Caki2 (cell line): ENCODE measurements around the gene DNLZ. TPM values are rescaled to one million over a fixed set of nuclear protein-coding genes. Genes with fewer than 3 reads are reported as not detected.

Experiments used
- DNase-seq: peaks from one replicate; pipeline ENCODE4 v3.0.0-alpha.2; 2015; ENCODE audit warnings: low read depth
- in situ Hi-C: cut with HindIII; loops from 2 replicates; pipeline ENCODE4 v1.10.0; 2016; ENCODE audit warnings: low sequenced_read_pairs, low pct_unique_long_range_greater_than_20kb, mixed read lengths
- total RNA-seq: library from RNA; depleted of rRNA; stranded (reverse); fragments of >200 nt; shearing (Covaris generic); gene quantifications from 2 replicates; pipeline ENCODE4 v1.2.3, GENCODE V29; 2014; ENCODE audit warnings: low replicate concordance

DNLZ gene
- total RNA-seq, 1 experiment from 2014 or later, result 37.8 TPM

GRCh38 chr9:136339958-136340310 is 23.6 kb downstream of the DNLZ start:
- in situ Hi-C loops, result no loop called here

GRCh38 chr9:136339173-136339957 is 24.2 kb downstream of the DNLZ start:
- in situ Hi-C loops, result no loop called here

More at GRCh38 chr9:136339958-136340310, 23.6 kb downstream of the DNLZ start:
- no peak for DNase-seq

GRCh38 chr9:136338511-136338910 is 25.0 kb downstream of the DNLZ start:
- in situ Hi-C loops, result no loop called here
- DNase-seq, result no peak

More at GRCh38 chr9:136339173-136339957, 24.2 kb downstream of the DNLZ start:
- peak; percentile 26 for DNase-seq

GRCh38 chr9:136337416-136338395 is 25.8 kb downstream of the DNLZ start:
- no peak for DNase-seq
- in situ Hi-C loops, result no loop called here

GRCh38 chr9:136336881-136337280 is 26.7 kb downstream of the DNLZ start:
- in situ Hi-C loops, result no loop called here
- DNase-seq, result no peak

GRCh38 chr9:136336156-136336870 is 27.2 kb downstream of the DNLZ start:
- in situ Hi-C loops, result no loop called here
- no peak for DNase-seq

GRCh38 chr9:136335296-136336155 is 28.0 kb downstream of the DNLZ start:
- no peak for DNase-seq
- in situ Hi-C loops, result no loop called here

- DNase-seq, result no peak
- in situ Hi-C loops, result no loop called here
These were observed 29.0 kb downstream of the DNLZ start for GRCh38 chr9:136334541-136334940.

- DNase-seq, result no peak
- in situ Hi-C loops, result no loop called here
These were observed 30.1 kb downstream of the DNLZ start for GRCh38 chr9:136333486-136333885.

- in situ Hi-C loops, result no loop called here
- no peak for DNase-seq
These were observed 30.5 kb downstream of the DNLZ start for GRCh38 chr9:136333045-136333444.

- in situ Hi-C loops, result no loop called here
These were observed 31.0 kb downstream of the DNLZ start for GRCh38 chr9:136332482-136332983.

GRCh38 chr9:136331556-136332481 is 31.7 kb downstream of the DNLZ start:
- in situ Hi-C loops, result no loop called here
- no peak for DNase-seq

More at GRCh38 chr9:136332482-136332983, 31.0 kb downstream of the DNLZ start:
- no peak for DNase-seq

- no peak for DNase-seq
- in situ Hi-C loops, result no loop called here
These were observed 32.5 kb downstream of the DNLZ start for GRCh38 chr9:136331030-136331429.

GRCh38 chr9:136330406-136330990 is 33.0 kb downstream of the DNLZ start:
- no peak for DNase-seq
- in situ Hi-C loops, result no loop called here

GRCh38 chr9:136329636-136330405 is 33.7 kb downstream of the DNLZ start:
- DNase-seq, result no peak
- in situ Hi-C loops, result no loop called here
